Germinal center (tissue), 1 donor: ENCODE measurements around the gene FOXI2.
A peak's percentile ranks its signal among the peaks of the same experiment; 100 is the strongest.

Source experiments
- DNase-seq: peaks from one replicate; pipeline ENCODE4 v3.0.0; 2012; ENCODE audit warnings: mixed read lengths, low spot score

Gene FOXI2

DNA sequence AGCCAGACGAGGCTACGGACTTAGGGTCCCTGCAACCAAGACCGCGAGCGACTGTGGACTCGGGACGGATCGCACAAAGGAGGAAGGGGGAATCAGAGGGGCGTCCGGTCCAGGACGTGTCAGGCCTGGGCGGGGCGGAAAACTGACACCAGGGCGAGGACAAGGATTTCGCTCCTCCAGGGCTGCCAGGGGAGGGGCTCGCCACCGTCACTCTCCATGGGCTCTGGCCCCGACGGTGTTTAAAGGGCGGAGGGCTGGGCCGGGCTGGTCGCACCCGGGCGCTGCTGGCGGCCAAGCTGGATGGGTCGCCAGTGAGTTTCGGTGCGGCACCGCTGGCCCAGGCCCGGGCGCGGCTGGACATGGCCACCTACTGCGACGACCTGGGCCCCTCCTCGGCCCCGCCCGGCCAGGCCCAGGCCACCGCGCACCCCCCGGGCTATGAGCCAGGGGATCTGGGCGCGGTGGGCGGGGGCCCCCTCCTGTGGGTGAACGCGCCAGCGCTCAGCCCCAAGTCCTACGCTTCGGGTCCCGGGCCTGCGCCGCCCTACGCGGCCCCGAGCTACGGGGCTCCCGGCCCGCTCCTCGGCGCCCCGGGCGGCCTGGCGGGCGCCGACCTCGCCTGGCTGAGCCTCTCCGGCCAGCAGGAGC is at the start of gene FOXI2:
Gene FOXI2, plus strand, starts transcription at position 271 of the 648 bp plus-strand sequence. Its CDS starts 89 bp downstream, at position 360.
- DNase-seq: no peak

DNA sequence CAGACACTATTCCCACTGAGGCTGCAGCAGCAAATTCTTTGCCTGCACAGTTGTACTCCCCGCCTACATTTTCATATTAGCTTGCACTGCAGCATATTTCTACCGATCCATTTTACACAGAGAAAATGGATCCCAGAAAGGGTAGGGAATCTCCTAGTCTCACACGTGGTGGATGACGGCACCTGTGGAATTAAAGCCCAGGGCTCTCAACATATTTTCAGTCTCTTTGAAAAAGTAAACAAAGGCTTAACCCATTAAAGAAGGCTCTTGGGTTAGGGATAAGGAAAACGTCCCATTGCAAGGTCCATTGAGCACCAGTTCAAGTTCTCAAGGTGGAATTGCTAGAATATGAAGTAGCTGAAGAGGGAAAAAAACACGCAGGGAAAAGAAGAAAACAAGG is 49.4 kb upstream of the FOXI2 start:
- no peak for DNase-seq

DNA sequence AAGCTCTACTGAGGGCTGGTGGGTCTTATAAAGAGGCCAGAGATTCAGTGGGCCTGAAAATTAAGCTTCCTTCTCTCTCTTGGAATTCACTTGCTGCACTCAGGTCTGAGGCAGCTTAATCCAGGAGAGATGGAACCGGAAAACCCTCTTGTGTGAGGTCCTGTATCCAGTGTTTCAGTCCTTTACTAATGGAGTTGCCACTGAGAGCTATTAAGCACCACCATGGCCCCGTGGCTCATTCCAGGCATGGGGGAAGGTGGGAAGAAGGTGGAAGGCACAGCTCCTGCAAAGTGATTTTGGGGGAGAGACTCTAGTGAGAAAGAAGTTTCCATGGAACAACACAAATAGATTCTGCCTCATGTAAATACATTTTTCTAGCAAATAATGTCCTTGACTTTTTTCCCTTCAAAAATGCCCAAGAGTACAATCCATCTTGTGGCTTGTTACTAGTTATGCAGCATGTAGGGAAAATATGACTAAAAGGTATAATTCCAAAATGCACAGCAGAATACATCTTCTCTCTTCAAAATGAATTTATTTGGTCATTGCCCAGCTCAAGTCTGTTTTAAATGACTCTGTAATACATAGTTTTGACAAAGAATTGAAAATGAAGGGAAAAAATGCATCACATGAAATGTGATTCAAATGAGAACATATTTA is 46.7 kb upstream of the FOXI2 start:
- no peak for DNase-seq

DNA sequence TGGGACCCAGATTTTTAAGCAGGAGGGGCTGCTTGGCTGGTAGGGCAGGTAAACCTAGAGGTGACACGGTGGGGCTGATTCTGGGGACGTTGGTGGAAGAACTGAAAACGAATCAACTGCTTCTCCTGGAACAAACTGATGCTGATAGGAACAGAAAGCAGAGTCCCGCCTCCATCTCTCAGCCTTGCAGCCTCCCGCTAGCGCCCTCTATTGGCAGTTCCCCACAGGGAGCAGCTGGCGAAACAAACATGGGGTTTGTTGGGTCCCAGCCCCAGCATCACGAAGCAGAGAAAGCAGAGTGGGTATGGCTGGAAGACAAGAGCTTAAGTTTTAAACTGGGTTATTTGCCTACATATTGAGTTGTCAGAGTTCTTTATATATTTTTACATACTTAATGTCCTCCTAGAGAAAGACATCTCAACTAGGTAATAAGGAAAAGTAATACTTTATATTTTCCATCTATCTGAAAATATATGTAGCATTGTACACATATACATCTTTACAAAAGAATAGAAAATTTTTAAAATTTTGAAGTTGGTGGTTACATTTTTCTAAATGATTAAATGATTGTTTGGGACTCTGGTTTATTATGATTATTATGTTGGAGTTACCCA is 42.3 kb upstream of the FOXI2 start:
- peak; percentile 48 for DNase-seq

DNA sequence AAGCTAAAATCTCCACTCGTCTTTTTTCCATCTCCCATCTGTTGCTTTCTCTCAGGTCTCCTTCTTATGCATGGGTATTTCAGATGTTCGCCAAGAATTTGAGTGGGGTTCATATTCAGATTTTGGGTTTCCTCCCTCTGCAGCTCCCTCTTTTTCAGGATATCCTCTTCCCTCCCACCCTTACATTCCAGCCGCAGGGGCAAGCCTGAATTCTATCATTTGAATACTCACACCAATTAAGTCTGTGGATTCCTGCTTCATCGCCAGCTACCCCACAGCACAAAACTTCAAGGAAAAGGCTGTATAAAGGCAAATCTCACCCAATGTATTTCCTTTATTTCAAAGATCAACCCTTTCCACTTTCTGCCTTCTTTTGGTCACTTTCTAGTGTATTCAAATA is 41.6 kb upstream of the FOXI2 start:
- no peak for DNase-seq

DNA sequence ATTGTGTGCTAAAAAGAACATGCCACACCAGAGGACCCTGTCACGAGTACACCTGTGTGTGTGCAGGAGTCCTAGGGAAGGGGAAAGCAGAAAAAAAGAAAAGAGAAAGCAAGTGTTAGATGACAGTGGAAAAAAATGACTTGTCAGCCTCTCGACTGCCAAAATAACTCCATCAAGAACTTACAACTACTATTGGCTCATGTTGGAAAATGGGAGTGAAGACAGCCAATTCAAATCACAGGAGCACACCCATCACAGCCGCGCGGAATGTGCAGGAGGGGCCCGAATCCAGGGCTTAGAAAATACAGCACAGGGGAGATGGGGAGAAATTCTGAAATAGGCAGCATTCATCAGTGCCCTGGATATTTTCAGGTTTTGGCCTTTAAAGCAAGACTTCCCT is 38.1 kb upstream of the FOXI2 start:
- no peak for DNase-seq

DNA sequence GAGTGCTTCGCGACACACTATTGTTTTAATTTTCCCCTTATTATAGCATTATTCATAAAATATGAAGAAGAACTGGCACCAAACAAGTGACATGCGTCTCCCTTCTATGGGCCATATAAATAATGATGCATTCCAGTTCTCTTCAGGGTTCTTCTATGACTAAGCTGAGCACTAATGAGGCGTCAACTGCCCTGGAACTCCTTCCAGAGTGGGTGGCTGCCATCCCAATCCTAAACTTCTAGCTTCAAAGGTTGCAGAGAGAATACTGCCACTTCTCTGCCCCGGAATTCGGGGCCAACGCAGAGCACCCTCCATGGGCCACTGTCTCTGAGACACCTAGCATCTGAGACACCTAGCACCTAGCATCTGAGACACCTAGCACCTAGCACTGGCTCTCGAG is 37.7 kb upstream of the FOXI2 start:
- DNase-seq: no peak

DNA sequence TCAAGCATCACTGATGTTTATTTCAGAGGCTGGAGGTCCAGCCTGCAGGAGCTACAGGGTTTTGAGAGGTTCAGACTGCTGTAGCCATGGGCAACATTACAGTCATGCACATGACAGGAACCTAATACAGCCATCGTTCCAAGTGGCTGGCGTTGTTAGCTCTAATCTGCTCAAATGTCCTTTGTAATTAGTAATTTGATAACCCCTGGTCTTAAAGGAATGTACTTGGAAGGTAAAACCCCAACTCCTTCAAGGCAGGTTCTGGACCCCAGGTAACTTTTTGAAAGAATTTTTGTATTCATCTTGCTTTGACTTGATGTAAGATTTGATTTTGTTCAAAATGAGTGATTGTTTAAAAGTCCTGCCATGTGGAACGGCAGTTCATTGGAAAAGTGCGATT is 34.7 kb upstream of the FOXI2 start:
- no peak for DNase-seq

DNA sequence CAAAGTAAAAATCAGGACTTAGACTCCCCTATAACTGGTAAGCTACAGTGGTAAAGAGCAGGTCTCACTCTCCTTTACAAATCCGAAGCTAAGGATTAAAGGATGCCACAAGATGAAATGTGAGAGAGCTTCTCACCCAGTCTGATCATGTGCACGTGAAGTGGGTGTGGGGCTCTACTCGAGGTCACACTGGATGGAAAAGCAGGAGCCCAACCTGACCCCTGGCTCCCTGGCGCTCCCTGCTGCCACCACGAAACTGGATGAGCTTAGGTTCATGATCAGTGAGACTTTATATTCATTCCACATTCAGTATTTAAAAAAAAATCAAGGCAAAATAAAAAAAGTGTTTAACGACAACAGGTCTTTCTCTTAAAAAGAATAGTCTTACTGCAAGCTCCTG is 21.7 kb upstream of the FOXI2 start:
- DNase-seq: no peak

DNA sequence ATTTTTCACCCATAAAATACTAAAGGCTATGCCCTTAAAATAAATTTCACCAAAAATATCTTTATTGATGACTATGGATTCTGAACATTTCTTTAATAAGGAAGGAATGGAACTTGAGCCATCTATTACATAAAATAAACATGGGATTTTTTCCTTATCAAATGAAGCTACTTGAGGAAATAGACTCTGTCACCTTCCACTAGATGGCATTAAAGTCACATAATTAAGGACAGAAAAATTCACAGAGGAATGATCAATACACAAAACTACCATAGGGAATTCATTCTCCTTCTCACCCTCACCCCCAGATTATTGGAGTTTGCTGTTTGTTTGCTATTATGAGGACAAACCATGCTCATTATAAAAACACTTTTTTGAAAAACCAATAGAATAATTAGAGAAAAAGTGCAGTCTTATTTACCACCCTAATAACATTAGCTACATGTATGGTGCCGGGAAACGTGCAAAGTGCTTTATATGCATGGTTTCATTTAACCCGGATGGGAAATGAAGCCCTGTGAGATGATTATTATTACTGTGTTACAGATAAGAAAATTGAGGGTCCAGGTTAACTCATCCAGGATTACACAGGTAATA is 21.1 kb upstream of the FOXI2 start:
- no peak for DNase-seq

DNA sequence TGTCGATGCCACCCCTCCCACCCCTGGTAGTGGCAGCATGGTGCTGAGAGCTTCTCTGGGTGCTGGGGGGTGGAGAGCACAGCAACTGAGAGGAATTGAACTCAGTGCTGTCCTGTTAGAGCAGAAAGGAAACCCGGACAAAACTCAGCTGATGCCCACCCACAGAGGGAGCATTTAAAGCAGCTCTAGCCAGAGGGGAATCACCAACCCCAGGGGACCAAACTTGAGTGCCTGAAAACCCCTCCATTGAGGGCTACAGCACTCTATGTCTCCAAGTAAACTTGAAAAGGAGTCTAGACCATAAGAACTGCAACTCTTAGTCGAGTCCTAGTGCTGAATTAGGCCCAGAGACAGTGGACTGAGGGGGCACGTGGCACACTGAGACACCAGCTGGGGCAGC is 16.8 kb upstream of the FOXI2 start:
- no peak for DNase-seq

DNA sequence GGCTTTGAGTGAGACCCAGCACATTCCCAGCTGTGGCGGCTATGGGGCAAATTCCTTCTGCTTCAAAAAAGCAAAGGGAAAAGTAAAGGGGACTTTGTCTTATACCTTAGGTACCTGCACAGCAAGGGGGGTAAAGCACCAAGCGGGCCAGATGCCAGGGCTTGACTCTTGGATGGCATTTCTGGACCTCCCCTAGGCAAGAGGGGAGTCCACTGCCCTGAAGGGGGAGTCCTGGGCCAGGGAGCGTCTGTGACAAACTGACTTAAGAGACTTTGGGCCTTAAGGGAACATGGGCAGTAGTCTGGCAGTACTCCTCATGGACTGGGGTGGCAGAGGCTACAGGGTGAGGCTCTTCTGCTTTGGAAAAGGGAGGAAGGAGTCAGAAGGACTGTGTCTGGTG is 16.1 kb upstream of the FOXI2 start:
- no peak for DNase-seq

DNA sequence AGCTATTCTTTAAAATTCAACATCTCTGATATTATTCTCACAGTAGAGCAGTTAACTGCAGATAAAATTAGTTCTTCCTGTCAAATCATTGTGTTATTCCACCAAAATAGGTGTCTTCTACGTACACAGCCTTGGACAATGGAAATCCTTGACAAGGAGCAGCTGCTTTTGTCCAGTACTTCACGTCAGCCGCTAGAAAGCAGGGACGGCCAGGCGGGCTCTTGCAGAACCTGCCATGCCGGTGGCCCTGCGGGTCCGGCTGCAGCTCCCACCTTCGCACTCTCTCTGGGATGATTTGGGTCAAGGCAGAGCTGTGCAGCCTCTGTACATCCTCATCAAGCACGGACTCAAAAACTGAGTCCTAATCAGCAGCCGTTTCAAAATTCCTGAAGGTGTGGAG is 2.2 kb upstream of the FOXI2 start:
- no peak for DNase-seq

DNA sequence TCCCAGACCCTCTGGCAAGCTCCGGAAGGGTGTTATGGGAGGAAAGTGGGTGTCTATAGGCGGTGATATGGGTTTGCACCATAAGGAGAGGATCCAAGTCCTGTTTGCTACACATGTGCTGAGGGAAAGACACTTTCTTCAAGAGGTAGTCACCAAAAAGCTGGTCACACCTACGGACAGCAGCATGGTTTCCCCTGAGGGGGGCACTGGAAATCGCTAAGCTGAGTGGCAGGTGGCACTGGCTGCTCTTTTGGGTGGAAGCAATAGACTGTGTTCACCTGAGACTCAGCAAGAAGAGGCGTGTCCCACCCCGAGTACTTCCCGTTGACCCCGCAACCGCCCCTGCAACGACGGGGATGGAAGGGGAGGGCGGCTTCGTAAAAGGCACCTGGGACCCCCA is 1.8 kb upstream of the FOXI2 start:
- no peak for DNase-seq

DNA sequence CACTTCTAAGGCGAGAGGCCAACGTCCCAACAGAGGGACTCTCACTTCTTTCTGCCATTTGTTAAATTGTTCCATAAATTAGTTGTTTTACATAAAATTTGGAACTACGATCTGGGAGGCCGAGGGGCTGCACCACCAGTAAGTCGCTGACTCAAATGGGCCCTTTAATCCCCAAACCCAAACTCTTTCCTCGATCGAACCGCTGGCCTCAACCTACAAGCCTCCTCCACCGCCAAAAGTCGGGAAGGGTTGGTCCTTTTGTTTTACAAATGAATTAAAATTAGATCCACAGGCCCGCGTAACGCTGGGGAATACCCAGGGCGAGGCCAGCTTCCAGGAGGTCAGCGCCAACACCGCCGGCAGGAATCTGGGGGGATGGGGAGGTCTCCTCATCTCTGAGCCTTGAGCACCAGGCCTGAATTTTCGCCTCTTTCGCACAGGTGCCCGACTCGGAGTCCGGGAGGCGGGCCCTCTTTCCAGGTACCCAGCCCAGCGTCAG is 1.2 kb upstream of the FOXI2 start:
- no peak for DNase-seq

DNA sequence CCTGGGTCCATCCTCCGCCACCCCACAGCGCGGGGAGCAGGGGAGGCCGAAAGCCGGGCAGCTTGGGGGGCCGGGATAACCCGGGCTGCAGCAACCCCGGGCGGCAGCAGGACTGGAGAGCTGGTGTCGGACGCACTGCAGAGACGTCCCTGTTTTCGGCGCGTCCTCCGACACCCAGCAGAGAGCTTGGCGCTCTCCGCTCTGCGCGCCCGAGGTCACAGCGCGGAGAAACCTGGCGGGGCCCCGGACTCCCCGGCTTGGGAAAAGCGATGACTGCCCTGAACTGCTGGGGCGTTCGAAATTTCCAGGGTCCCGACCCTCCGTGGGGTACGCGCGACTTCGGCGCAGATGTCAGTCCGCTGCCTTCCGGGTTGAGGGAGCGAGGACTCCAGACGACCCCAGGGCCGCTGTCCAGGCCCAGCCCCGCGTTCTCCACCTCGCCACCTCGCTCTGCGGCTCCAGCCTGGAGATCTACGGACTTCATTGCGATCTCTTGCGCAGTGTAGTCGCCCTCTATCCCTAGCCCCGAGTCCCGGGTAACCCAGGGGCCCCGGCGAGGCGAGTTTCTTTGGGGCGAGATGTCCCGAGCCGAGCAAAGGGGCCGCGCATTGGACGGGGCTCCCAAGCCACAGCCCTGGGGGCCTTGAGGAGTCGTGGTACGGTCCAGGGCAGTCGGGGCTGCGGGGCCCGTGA is 617 bp upstream of the FOXI2 start:
- no peak for DNase-seq

DNA sequence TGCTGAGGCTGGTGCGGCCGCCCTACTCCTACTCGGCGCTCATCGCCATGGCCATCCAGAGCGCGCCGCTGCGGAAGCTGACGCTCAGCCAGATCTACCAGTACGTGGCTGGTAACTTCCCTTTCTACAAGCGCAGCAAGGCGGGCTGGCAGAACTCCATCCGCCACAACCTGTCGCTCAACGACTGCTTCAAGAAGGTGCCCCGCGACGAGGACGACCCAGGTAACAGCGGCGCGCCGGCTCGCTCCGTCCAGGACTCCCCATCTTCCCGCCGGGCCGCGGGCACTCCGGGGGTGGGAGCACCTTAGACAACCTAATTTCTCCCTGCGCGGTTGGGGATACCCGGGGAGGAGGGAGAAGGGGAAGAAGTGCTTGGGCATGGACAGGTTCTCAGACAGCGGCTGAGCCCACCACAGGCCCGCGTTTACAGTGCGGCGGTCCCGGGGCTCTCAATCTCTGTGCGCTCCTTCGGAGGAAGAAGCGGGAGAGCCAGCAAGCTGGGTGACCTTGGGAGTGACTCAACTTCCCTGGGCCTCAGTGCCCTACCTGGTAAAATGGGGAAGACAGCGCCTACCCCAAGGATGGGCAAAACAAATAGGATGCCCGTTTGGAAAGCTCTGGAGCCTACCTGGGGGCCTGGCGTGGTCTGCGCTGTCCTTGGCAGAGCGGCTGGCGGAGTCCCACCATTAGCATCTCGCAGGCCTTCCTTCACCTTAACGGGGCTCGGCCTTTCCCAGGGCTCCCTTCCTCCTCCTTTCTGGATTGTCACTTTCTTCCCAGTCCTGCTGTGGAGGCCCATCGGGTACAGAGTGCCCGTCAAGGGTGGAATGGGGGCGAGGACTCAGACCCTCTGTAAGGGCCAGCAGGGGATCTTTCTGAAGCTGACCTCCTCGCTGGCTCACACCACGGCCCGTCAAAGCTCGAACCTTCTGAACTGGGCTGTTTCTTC is 852 bp downstream of the FOXI2 start:
- DNase-seq: no peak

DNA sequence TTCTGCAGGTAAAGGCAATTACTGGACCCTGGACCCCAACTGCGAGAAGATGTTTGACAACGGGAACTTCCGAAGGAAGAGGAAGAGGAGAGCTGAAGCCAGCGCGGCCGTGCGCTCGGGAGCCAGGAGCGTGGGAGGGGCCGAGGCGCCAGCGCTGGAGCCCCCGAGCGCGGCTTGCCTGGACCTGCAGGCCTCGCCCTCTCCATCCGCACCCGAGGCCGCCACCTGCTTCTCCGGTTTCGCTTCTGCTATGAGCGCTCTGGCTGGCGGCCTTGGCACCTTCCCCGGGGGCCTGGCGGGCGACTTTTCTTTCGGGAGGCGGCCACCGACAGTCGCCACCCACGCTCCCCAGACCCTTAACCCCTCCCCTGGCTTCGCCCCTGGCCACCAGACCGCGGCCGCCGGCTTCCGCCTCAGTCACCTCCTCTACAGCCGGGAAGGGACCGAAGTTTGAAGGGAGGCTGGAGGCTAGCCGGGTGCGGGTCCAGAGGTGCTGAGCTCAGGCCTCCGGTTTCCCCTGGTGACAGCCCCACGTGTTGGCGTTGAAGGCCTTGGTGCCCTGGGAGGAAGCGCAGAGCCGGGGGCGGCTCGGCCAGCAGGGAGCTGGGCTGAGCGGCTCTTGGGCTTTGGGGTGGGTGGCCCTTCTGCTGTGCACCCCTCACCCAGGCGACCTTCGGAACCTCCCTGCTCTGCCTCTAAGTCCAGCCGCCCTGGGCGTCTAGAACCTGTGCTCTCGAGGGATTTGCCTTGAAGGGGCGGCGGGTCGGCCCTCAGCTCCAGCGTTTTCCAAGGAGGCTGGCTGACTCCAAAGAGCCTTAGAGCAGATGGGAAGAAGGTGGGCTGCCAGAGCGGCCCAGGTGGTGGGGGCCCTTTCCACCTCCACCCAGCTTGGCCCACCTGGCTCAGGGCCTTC is 1.8 kb downstream of the FOXI2 start:
- DNase-seq: no peak

DNA sequence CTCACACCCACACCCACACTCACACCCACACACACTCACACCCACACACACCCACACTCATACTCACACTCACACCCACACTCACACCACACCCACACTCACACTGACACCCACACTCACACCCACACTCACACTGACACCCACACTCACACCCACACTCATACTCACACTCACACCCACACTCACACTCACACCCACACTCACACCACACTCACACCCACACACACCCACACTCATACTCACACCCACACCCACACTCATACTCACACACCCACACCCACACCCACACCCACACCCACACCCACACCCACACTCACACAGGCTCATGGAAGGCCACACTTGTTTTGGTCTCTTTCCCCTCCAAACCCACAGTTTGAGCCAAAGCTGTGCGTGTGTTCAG is 2.9 kb downstream of the FOXI2 start:
- DNase-seq: no peak

DNA sequence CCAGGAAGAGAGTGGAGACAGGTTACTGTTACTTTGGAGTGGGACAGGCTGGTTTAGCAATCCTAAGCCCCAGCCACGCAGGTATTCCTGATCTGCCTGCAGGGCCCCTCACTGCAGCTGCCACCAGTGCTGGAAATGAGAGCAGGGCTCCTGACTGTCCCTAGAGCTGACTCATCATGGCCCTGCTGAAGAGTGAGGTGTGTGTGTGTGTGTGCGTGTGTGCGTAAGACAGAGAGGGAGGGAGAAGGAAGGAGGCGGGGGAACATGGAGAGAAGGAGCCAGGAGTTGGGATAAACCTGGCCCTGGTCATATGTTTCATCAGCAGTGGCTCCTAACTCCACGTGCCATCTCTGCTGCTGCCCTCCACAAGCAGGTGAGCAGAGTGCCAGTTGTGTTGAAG is 3.6 kb downstream of the FOXI2 start:
- DNase-seq: no peak
